A673 (cell line): ENCODE measurements around the gene MYEOV. TPM values are rescaled to one million over a fixed set of nuclear protein-coding genes. Genes with fewer than 3 reads are reported as not detected.

Experiments
- BruUV-seq: library from RNA; stranded (reverse); fragments of 400-500 nt; replicated peaks from 2 replicates; lab custom pipeline; 2021; lab: Mats Ljungman, UMichigan
- CTCF ChIA-PET: fragments of 300-600 bp; sonication (Branson Sonifier 250); formaldehyde crosslinking; loops from one replicate; lab custom pipeline; 2022; ENCODE audit warnings: antibody characterized with exemption; lab: Charles Lee
- POLR2A ChIA-PET: fragments of 300-600 bp; sonication (Branson Sonifier 250); formaldehyde crosslinking; loops from one replicate; lab custom pipeline; 2022; ENCODE audit warnings: antibody characterized with exemption; ENCODE audit not compliant: low non-redundant PET; lab: Charles Lee
- DNase-seq: peaks from one replicate; pipeline ENCODE4 v3.0.0-alpha.2; 2015; ENCODE audit warnings: low spot score
- H3K27ac ChIP-seq: fragments of 200-600 bp; sonication (generic); 2 replicates; pipeline ENCODE4 v1.5.1; 2016; ENCODE audit warnings: mixed run types, low read depth, mild to moderate bottlenecking, mixed read lengths, antibody characterized with exemption, low read length; ENCODE audit not compliant: poor library complexity, severe bottlenecking
- H3K27me3 ChIP-seq: fragments of 200-600 bp; sonication (generic); replicated peaks from 2 replicates; pipeline ENCODE4 v1.6.1; 2017; ENCODE audit warnings: mixed run types, low read depth, mild to moderate bottlenecking, mixed read lengths, antibody characterized with exemption, low read length; ENCODE audit not compliant: insufficient read depth, poor library complexity
- H3K36me3 ChIP-seq: fragments of 200-600 bp; sonication (generic); 2 replicates; pipeline ENCODE4 v1.6.1; 2016; ENCODE audit warnings: mixed run types, mild to moderate bottlenecking, mixed read lengths, antibody characterized with exemption, low read length; ENCODE audit not compliant: insufficient read depth, poor library complexity, severe bottlenecking
- H3K4me1 ChIP-seq: fragments of 200-600 bp; sonication (generic); 2 replicates; pipeline ENCODE4 v1.6.1; 2017; ENCODE audit warnings: mixed run types, mild to moderate bottlenecking, mixed read lengths, antibody characterized with exemption, low read length; ENCODE audit not compliant: insufficient read depth, poor library complexity, severe bottlenecking
- H3K4me3 ChIP-seq: fragments of 200-600 bp; sonication (generic); 2 replicates; pipeline ENCODE4 v1.5.1; 2016; ENCODE audit warnings: low read depth, mixed run types, mild to moderate bottlenecking, mixed read lengths, low read length; ENCODE audit not compliant: poor library complexity, severe bottlenecking
- H3K9me3 ChIP-seq: fragments of 200-600 bp; sonication (generic); 2 replicates; pipeline ENCODE4 v1.6.1; 2016; ENCODE audit warnings: mixed run types, low read depth, mild to moderate bottlenecking, mixed read lengths, antibody characterized with exemption, low read length; ENCODE audit not compliant: poor library complexity, severe bottlenecking
- EZH2 ChIP-seq: fragments of 200-600 bp; sonication (generic); IDR thresholded peaks from 2 replicates; pipeline ENCODE4 v1.6.1; 2017; ENCODE audit warnings: borderline replicate concordance, low read depth, mild to moderate bottlenecking, mixed read lengths, antibody characterized with exemption, low read length; ENCODE audit not compliant: poor library complexity, severe bottlenecking
- intact Hi-C: fragments of 100-400 bp; cut with micrococcal nuclease; formaldehyde crosslinking; loops from one replicate; pipeline ENCODE4 v1.10.0; 2022; ENCODE audit not compliant: unreplicated experiment
- total RNA-seq: library from RNA; stranded (reverse); gene quantifications from 2 replicates; pipeline ENCODE4 v1.2.3, GENCODE V29; 2021
- TF ChIP-seq, protein P1 (sequence below): fragments of 300-800, 200-600 bp; sonication (generic); conservative IDR thresholded peaks from 2 replicates; pipeline ENCODE4 v1.5.1; 2017; ENCODE audit warnings: low read depth, mild to moderate bottlenecking, antibody characterized with exemption, low read length, moderate library complexity, mixed read lengths

The MYEOV gene
- total RNA-seq, 1 experiment from 2014 or later = 174 TPM

DNA sequence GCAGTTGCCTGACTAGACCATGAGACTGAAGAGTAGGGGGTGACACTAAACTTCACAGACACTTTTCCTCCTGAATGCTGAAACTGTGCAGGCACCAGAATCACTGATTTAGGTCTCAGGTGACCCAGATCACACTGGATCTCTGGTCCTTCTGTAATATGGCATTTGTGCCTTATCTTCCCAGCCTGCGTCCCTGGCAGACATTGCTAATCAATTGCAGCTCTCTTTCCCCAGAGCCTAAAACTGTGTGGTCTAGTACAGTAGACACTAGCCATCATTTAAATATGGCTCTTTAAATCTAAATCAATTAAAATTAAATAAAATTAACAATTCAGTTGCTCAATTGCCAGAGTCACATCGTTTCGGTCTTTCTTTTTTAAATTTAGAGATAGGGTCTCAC is 17.8 kb upstream of the MYEOV start:
- DNase-seq = no peak
- CTCF ChIA-PET = no interaction called here
- intact Hi-C loops = no loop called here
- H3K27ac ChIP-seq = no peak overlapping the region
- H3K4me3 ChIP-seq = no peak overlapping the region
- TF ChIP-seq, protein P1, sequence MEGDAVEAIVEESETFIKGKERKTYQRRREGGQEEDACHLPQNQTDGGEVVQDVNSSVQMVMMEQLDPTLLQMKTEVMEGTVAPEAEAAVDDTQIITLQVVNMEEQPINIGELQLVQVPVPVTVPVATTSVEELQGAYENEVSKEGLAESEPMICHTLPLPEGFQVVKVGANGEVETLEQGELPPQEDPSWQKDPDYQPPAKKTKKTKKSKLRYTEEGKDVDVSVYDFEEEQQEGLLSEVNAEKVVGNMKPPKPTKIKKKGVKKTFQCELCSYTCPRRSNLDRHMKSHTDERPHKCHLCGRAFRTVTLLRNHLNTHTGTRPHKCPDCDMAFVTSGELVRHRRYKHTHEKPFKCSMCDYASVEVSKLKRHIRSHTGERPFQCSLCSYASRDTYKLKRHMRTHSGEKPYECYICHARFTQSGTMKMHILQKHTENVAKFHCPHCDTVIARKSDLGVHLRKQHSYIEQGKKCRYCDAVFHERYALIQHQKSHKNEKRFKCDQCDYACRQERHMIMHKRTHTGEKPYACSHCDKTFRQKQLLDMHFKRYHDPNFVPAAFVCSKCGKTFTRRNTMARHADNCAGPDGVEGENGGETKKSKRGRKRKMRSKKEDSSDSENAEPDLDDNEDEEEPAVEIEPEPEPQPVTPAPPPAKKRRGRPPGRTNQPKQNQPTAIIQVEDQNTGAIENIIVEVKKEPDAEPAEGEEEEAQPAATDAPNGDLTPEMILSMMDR = no peak
- no peak for TF ChIP-seq EZH2
- BruUV-seq = no TSS peak
- no peaks in the 10 kb centered on the region for H3K27me3 ChIP-seq
- no peaks in the 10 kb centered on the region for H3K36me3 ChIP-seq
- no peaks in the 10 kb centered on the region for H3K9me3 ChIP-seq
- H3K4me1 ChIP-seq = peaks cover 7% of the 10 kb centered on the region
- POLR2A ChIA-PET = no interaction called here

DNA sequence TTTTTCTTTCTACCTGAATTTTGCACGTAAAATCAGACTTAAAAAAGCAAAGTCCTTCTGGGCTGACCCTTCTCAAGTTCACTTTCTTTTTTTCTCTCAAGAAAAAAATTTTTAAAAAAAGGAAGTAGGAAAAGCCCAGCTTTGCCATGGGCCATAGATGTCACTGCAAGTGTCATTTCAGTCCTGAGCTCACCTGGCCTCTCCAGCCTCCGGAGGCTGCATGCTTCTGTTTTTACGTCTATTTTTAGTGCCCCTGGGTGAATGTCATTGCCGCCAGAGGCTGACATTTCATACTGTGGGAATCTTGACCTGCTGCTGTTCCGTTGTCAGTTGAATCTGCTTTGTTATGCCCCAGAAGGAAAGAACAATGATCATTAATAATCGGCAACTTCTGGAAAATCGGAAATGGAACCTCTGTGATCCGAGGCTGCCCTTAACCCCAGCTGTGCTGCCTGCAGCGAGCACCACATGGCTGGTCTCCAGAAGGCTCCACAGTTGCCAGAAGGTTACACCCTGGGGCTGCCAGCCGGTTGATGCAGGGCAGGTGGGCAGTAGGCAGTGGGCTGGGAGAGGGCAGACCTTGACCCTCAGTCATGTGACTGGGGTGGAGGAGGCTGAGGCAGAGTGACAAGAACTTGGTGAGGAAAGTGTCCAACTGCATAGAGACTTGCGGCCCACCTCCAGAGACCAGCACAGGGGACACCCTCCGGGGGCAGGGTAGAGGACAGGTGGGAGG is 16.7 kb upstream of the MYEOV start:
- Histone ChIP-seq H3K4me3 (no peak overlapping the region), H3K27me3 (no peaks in the 10 kb centered on the region), H3K27ac (no peak overlapping the region), H3K9me3 (no peaks in the 10 kb centered on the region), H3K4me1 (peaks cover 9% of the 10 kb centered on the region), H3K36me3 (no peaks in the 10 kb centered on the region)
- no TSS peak for BruUV-seq
- ChIA-PET CTCF (no interaction called here), POLR2A (no interaction called here)
- DNase-seq = no peak
- intact Hi-C loops = no loop called here
- TF ChIP-seq EZH2 = no peak
- TF ChIP-seq, protein P1 = no peak

GRCh38 chr11:69278091-69278867 is 15.7 kb upstream of the MYEOV start:
- peaks cover 9% of the 10 kb centered on the region for H3K4me1 ChIP-seq
- ChIA-PET CTCF (no interaction called here), POLR2A (no interaction called here)
- intact Hi-C loops = no loop called here
- no peak for DNase-seq
- H3K27ac ChIP-seq = no peak overlapping the region
- H3K27me3 ChIP-seq = no peaks in the 10 kb centered on the region
- BruUV-seq = no TSS peak
- no peak for TF ChIP-seq EZH2
- TF ChIP-seq, protein P1 = no peak
- no peak overlapping the region for H3K4me3 ChIP-seq
- no peaks in the 10 kb centered on the region for H3K36me3 ChIP-seq
- no peaks in the 10 kb centered on the region for H3K9me3 ChIP-seq
